Endothelial cell of umbilical vein (primary cell): ENCODE data around the gene NOX5. TPM values are rescaled to one million over a fixed set of nuclear protein-coding genes. Genes with fewer than 3 reads are reported as not detected.

Source experiments
- BruUV-seq: library from RNA; stranded (reverse); fragments of 400-500 nt; replicated peaks from 2 replicates; lab custom pipeline; 2021; lab: Mats Ljungman, UMichigan
- CTCF ChIA-PET: fragments of 300-600, 350-600 bp; sonication (Branson Sonifier 250); formaldehyde crosslinking; loops from one replicate; lab custom pipeline; 2021; ENCODE audit warnings: antibody characterized with exemption, inconsistent platforms; lab: Charles Lee
- POLR2A ChIA-PET: fragments of 300-600, 350-600 bp; sonication (Branson Sonifier 250); formaldehyde crosslinking; loops from one replicate; lab custom pipeline; 2021; ENCODE audit warnings: antibody characterized with exemption, inconsistent platforms; lab: Charles Lee
- DNase-seq: peaks from one replicate; pipeline ENCODE4 v3.0.0-alpha.2; 2011; ENCODE audit warnings: low read depth, low spot score
- FAIRE-seq: peaks from 2 replicates; lab custom pipeline; 2011; peaks lifted over from hg19 to GRCh38; lab: Jason Lieb, UNC
- H2AFZ ChIP-seq: 2 replicates; pipeline ENCODE4 v1.6.0; 2012; ENCODE audit warnings: low read depth, low read length, control low read depth, inconsistent platforms
- H3K27ac ChIP-seq: 2 replicates; pipeline ENCODE4 v1.5.1; 2011; ENCODE audit warnings: low read depth, mild to moderate bottlenecking, control low read depth, low read length, moderate library complexity; ENCODE audit not compliant: insufficient read depth
- H3K27me3 ChIP-seq, 2 experiments: 2 replicates each; pipeline versions ENCODE4 v1.6.0 to v1.6.1; 2011; ENCODE audit warnings: low read length in 2 of 2, mixed read lengths in 1 of 2; ENCODE audit not compliant: control insufficient read depth in 2 of 2, insufficient read depth in 2 of 2
- H3K36me3 ChIP-seq, 2 experiments: 2 replicates in 1 of 2; 3 replicates in 1 of 2; pipeline ENCODE4 v1.5.1; 2011; ENCODE audit warnings: low read length in 2 of 2, mild to moderate bottlenecking in 1 of 2, moderate library complexity in 1 of 2; ENCODE audit not compliant: control insufficient read depth in 2 of 2, insufficient read depth in 2 of 2; ENCODE audit errors: extremely low read depth in 1 of 2
- H3K4me1 ChIP-seq: 3 replicates; pipeline ENCODE4 v1.5.1; 2011; ENCODE audit warnings: mild to moderate bottlenecking, low read length; ENCODE audit not compliant: control insufficient read depth, insufficient read depth; ENCODE audit errors: extremely low read depth
- H3K4me2 ChIP-seq: 2 replicates; pipeline ENCODE4 v1.6.1; 2011; ENCODE audit warnings: low read length, control low read depth, mixed read lengths; ENCODE audit not compliant: insufficient read depth
- H3K4me3 ChIP-seq, 3 experiments: fragments of 200-600 bp in 1 of 3; sonication (generic), shearing (Covaris generic) in 1 of 3; replicated peaks in 1 of 3; 2 replicates each; pipeline ENCODE4 v1.5.1; 2011 to 2016; ENCODE audit warnings: control low read depth in 3 of 3, low read length in 3 of 3, mild to moderate bottlenecking in 2 of 3, inconsistent platforms in 1 of 3, low read depth in 1 of 3, moderate library complexity in 1 of 3; ENCODE audit not compliant: insufficient read depth in 1 of 3
- H3K79me2 ChIP-seq: 2 replicates; pipeline ENCODE4 v1.6.0; 2012; ENCODE audit warnings: low read length, inconsistent platforms; ENCODE audit not compliant: control insufficient read depth, insufficient read depth
- H3K9ac ChIP-seq: replicated peaks from 2 replicates; pipeline ENCODE3; 2011; ENCODE audit warnings: low read length, control low read depth; ENCODE audit not compliant: insufficient read depth; ENCODE audit errors: extremely low read depth
- H3K9me1 ChIP-seq: replicated peaks from 3 replicates; pipeline ENCODE4 v1.6.0; 2011; ENCODE audit warnings: mild to moderate bottlenecking, low read length; ENCODE audit not compliant: control insufficient read depth, insufficient read depth; ENCODE audit errors: extremely low read depth
- H3K9me3 ChIP-seq: replicated peaks from 2 replicates; pipeline ENCODE4 v1.5.1; 2012; ENCODE audit warnings: low read length, inconsistent platforms; ENCODE audit not compliant: control insufficient read depth, insufficient read depth
- H4K20me1 ChIP-seq: replicated peaks from 2 replicates; pipeline ENCODE3; 2011; ENCODE audit warnings: mild to moderate bottlenecking, low read length; ENCODE audit not compliant: control insufficient read depth, insufficient read depth; ENCODE audit errors: extremely low read depth
- CTCF ChIP-seq, 2 donors: IDR thresholded peaks; 1 replicate in 1 of 2; 2 replicates in 1 of 2; pipeline ENCODE4 v1.5.1; 2011; ENCODE audit warnings: low read length in 2 of 2, mild to moderate bottlenecking in 2 of 2, moderate library complexity in 2 of 2, control low read depth in 1 of 2, inconsistent platforms in 1 of 2, low read depth in 1 of 2; ENCODE audit not compliant: insufficient read depth in 1 of 2; ENCODE audit errors: extremely low read depth in 1 of 2
- EZH2 ChIP-seq: IDR thresholded peaks from 2 replicates; pipeline ENCODE4 v1.6.1; 2012; ENCODE audit warnings: borderline replicate concordance, low read depth, mild to moderate bottlenecking, moderate library complexity, low read length, inconsistent platforms; ENCODE audit not compliant: severe bottlenecking
- FOS ChIP-seq: IDR thresholded peaks from 2 replicates; pipeline ENCODE4 v1.6.1; 2011; ENCODE audit warnings: mild to moderate bottlenecking, low read length, moderate library complexity, borderline replicate concordance; ENCODE audit not compliant: insufficient read depth
- GATA2 ChIP-seq: IDR thresholded peaks from 2 replicates; pipeline ENCODE4 v1.7.0; 2011; ENCODE audit warnings: low read depth, mild to moderate bottlenecking, moderate library complexity, mixed read lengths, low read length; ENCODE audit not compliant: insufficient read length, insufficient read depth
- JUN ChIP-seq: IDR thresholded peaks from 2 replicates; pipeline ENCODE4 v1.6.1; 2011; ENCODE audit warnings: borderline replicate concordance, low read depth; ENCODE audit not compliant: insufficient read length, insufficient read depth
- MAX ChIP-seq: IDR thresholded peaks from 2 replicates; pipeline ENCODE4 v1.6.1; 2011; ENCODE audit not compliant: insufficient read depth, insufficient read length
- MYC ChIP-seq: IDR thresholded peaks from one replicate; pipeline ENCODE4 v1.6.1; 2011; ENCODE audit warnings: mild to moderate bottlenecking, low read depth, low read length
- POLR2A ChIP-seq: IDR thresholded peaks from 2 replicates; pipeline ENCODE4 v1.6.1; 2012; ENCODE audit warnings: low read depth, mild to moderate bottlenecking, control low read depth, low read length
- POLR2AphosphoS5 ChIP-seq: IDR thresholded peaks from 2 replicates; pipeline ENCODE4 v1.6.1; 2012; ENCODE audit warnings: low read depth, mild to moderate bottlenecking, control low read depth, low read length, moderate library complexity; ENCODE audit not compliant: insufficient read depth
- dilution Hi-C: fragments of 300-500 bp; cut with MboI; formaldehyde crosslinking; loops from one replicate; pipeline ENCODE4 v1.15.0; 2019; ENCODE audit warnings: low sequenced_read_pairs; ENCODE audit not compliant: extremely low pct_ligation_motif_present
- intact Hi-C: fragments of 100-400 bp; cut with micrococcal nuclease; formaldehyde crosslinking; loops from one replicate; pipeline ENCODE4 v1.10.0; 2022
- polyA plus RNA-seq, 4 experiments: library from polyadenylated mRNA; depleted of rRNA in 3 of 4; stranded (reverse) in 3 of 4; unstranded in 1 of 4; fragments of >200 nt; gene quantifications; 2 replicates each; pipeline versions ENCODE4 v1.2.1 to v1.2.3, GENCODE V29; 2011 to 2012; ENCODE audit warnings: missing spikeins in 1 of 4
- total RNA-seq: library from RNA; stranded (reverse); gene quantifications from 2 replicates; pipeline ENCODE4 v1.2.3, GENCODE V29; 2021

Gene NOX5
- total and polyA plus RNA-seq, 2 donors (not counting 3 experiments of a cell fraction or from before 2014, with no cell fraction given) = 0.08 TPM; not detected in 1

GRCh38 chr15:69032703-69033373, 18.3 kb downstream of the NOX5 start:
- Histone ChIP-seq H3K36me3 (no peaks in the 10 kb centered on the region), H3K79me2 (no peaks in the 10 kb centered on the region), H3K27ac (no peak overlapping the region), H3K4me1 (no peaks in the 10 kb centered on the region), H4K20me1 (no peaks in the 10 kb centered on the region), H3K4me2 (no peak overlapping the region), H3K9me3 (no peaks in the 10 kb centered on the region), H3K27me3 (peaks cover 0 to 2% of the 10 kb centered on the region in 2 experiments), H2AFZ (no peak overlapping the region), H3K4me3 (no peak overlapping the region), H3K9me1 (no peaks in the 10 kb centered on the region), H3K9ac (no peak overlapping the region)
- FAIRE-seq (no peak), DNase-seq (no peak)
- dilution Hi-C loops (no loop called here), intact Hi-C loops (no loop called here)
- TF ChIP-seq JUN (no peak), GATA2 (no peak), POLR2AphosphoS5 (no peak), EZH2 (no peak), CTCF (IDR thresholded peaks at IDR 0.05; ENCODE audit: extremely low read depth in 1 of 2, insufficient read depth in 1 of 2, low read depth in 1 of 2, low read length in 2 of 2) (no peak), MAX (no peak), POLR2A (no peak), MYC (no peak), FOS (no peak)
- no TSS peak for BruUV-seq
- ChIA-PET CTCF (interaction anchor here (1.3 kb wide), 1 partner anchor 10 kb away, joined by 3 read pairs; no protein-coding TSS in a partner anchor), POLR2A (interaction anchor here (0.6 kb wide), 1 partner anchor 291 kb away, joined by 3 read pairs; no protein-coding TSS in a partner anchor)
